HCT116 (cell line): ENCODE measurements around the gene CTSW. TPM values are rescaled to one million over a fixed set of nuclear protein-coding genes. Genes with fewer than 3 reads are reported as not detected.

Experiments used
- ATAC-seq: fragments of 200-7000 bp; cut with Tn5 transposase; 2 replicates; pipeline ENCODE4 v1.9.1; 2020; ENCODE audit warnings: mild to moderate bottlenecking, moderate library complexity
- BruUV-seq: library from RNA; stranded (reverse); fragments of 400-500 nt; replicated peaks from 2 replicates; lab custom pipeline; 2021; lab: Mats Ljungman, UMichigan
- CTCF ChIA-PET: fragments of 300-600 bp; sonication (Branson Sonifier 250); formaldehyde crosslinking; loops from one replicate; lab custom pipeline; 2021; ENCODE audit warnings: antibody characterized with exemption; lab: Charles Lee
- POLR2A ChIA-PET: fragments of 300-600, 350-600 bp; sonication (Branson Sonifier 250); formaldehyde crosslinking; loops from one replicate; lab custom pipeline; 2021; ENCODE audit warnings: antibody characterized with exemption; lab: Charles Lee
- RAD21 ChIA-PET, 2 experiments: fragments of 300-600 bp; sonication (Branson Sonifier 250); formaldehyde crosslinking; loops; one replicate each; lab custom pipeline; 2023; ENCODE audit warnings: low total read pairs in 2 of 2; ENCODE audit not compliant: uncharacterized antibody in 2 of 2, unreplicated experiment in 2 of 2, low non-redundant PET in 1 of 2; lab: Charles Lee
- DNase-seq: peaks from one replicate; pipeline ENCODE4 v3.0.0-alpha.2; 2010; ENCODE audit warnings: low read depth, low spot score
- H2AFZ ChIP-seq: fragments of 200-600 bp; shearing (Covaris generic), sonication (generic); 2 replicates; pipeline ENCODE4 v1.6.1; 2017; ENCODE audit warnings: low read depth, mixed run types, mixed read lengths, antibody characterized with exemption, low read length; ENCODE audit not compliant: poor library complexity, severe bottlenecking
- H3K27ac ChIP-seq: 2 replicates; pipeline ENCODE4 v1.5.1; 2012; ENCODE audit warnings: low read depth, low read length
- H3K27me3 ChIP-seq: fragments of 200-600 bp; sonication (generic); 2 replicates; pipeline ENCODE4 v1.6.1; 2016; ENCODE audit warnings: mixed run types, low read length, mixed read lengths; ENCODE audit not compliant: insufficient read depth
- H3K36me3 ChIP-seq, 2 experiments: fragments of 200-500 bp in 1 of 2; fragments of 200-600 bp in 1 of 2; sonication (Bioruptor generic) in 1 of 2; sonication (generic) in 1 of 2; 2 replicates each; pipeline versions ENCODE4 v1.5.1 to v1.6.1; 2014 to 2016; ENCODE audit warnings: low read length in 2 of 2, inconsistent platforms in 1 of 2, mixed read lengths in 1 of 2, mixed run types in 1 of 2; ENCODE audit not compliant: insufficient read depth in 2 of 2, control insufficient read depth in 1 of 2
- H3K4me1 ChIP-seq, 2 experiments: fragments of 200-600 bp in 1 of 2; sonication (generic) in 1 of 2; 2 replicates each; pipeline versions ENCODE4 v1.5.1 to v1.6.1; 2012 to 2017; ENCODE audit warnings: low read length in 2 of 2, inconsistent platforms in 1 of 2, mild to moderate bottlenecking in 1 of 2, mixed read lengths in 1 of 2, mixed run types in 1 of 2, moderate library complexity in 1 of 2; ENCODE audit not compliant: insufficient read depth in 2 of 2, control insufficient read depth in 1 of 2
- H3K4me2 ChIP-seq: fragments of 200-600 bp; sonication (generic); 2 replicates; pipeline ENCODE4 v1.6.1; 2017; ENCODE audit warnings: mixed run types, low read length, mixed read lengths
- H3K4me3 ChIP-seq, 2 experiments: fragments of 200-600 bp in 1 of 2; sonication (generic) in 1 of 2; replicated peaks in 1 of 2; 2 replicates each; pipeline ENCODE4 v1.5.1; 2011 to 2016; ENCODE audit warnings: low read length in 2 of 2, control low read depth in 1 of 2, low read depth in 1 of 2, mild to moderate bottlenecking in 1 of 2, mixed read lengths in 1 of 2, mixed run types in 1 of 2
- H3K79me2 ChIP-seq: fragments of 200-600 bp; sonication (generic); 2 replicates; pipeline ENCODE4 v1.6.1; 2017; ENCODE audit warnings: mild to moderate bottlenecking, mixed run types, low read length, moderate library complexity, mixed read lengths; ENCODE audit not compliant: insufficient read depth
- H3K9ac ChIP-seq: fragments of 200-600 bp; sonication (generic); 2 replicates; pipeline ENCODE4 v1.6.1; 2016; ENCODE audit warnings: low read length, mixed read lengths
- H3K9me2 ChIP-seq: fragments of 200-600 bp; sonication (generic), shearing (Covaris generic); 2 replicates; pipeline ENCODE4 v1.6.1; 2017; ENCODE audit warnings: mixed run types, mild to moderate bottlenecking, moderate library complexity; ENCODE audit not compliant: insufficient read depth
- H3K9me3 ChIP-seq, 2 experiments: fragments of 200-500 bp in 1 of 2; fragments of 200-600 bp in 1 of 2; sonication (Bioruptor generic) in 1 of 2; sonication (generic) in 1 of 2; 2 replicates each; pipeline ENCODE4 v1.6.1; 2014 to 2017; ENCODE audit warnings: low read length in 2 of 2, mixed read lengths in 2 of 2, inconsistent platforms in 1 of 2, low read depth in 1 of 2, mild to moderate bottlenecking in 1 of 2, mixed run types in 1 of 2, moderate library complexity in 1 of 2; ENCODE audit not compliant: control insufficient read depth in 1 of 2, insufficient read depth in 1 of 2
- H4K20me1 ChIP-seq: fragments of 200-600 bp; sonication (generic), shearing (Covaris generic); 2 replicates; pipeline ENCODE4 v1.6.1; 2017; ENCODE audit warnings: mixed run types, mild to moderate bottlenecking, moderate library complexity; ENCODE audit not compliant: insufficient read depth
- CBX3 ChIP-seq: IDR thresholded peaks from 2 replicates; pipeline ENCODE4 v1.6.1; 2012; ENCODE audit warnings: low read depth
- POLR2A ChIP-seq: IDR thresholded peaks from 2 replicates; pipeline ENCODE4 v1.7.0; 2011; ENCODE audit warnings: borderline replicate concordance; ENCODE audit not compliant: insufficient read depth, insufficient read length; ENCODE audit errors: extremely low read depth
- POLR2AphosphoS5 ChIP-seq: IDR thresholded peaks from 2 replicates; pipeline ENCODE4 v1.6.1; 2011; ENCODE audit warnings: mild to moderate bottlenecking, low read depth, low read length, moderate library complexity
- SP1 ChIP-seq: IDR thresholded peaks from 2 replicates; pipeline ENCODE4 v1.6.1; 2012; ENCODE audit warnings: low read depth
- SRF ChIP-seq: IDR thresholded peaks from 2 replicates; pipeline ENCODE4 v1.6.1; 2012; ENCODE audit warnings: low read depth
- TCF7L2 ChIP-seq: IDR thresholded peaks from 2 replicates; pipeline ENCODE4 v1.7.0; 2011; ENCODE audit warnings: borderline replicate concordance, inconsistent platforms; ENCODE audit not compliant: insufficient read depth, insufficient read length; ENCODE audit errors: extremely low read depth
- YY1 ChIP-seq: IDR thresholded peaks from 2 replicates; pipeline ENCODE4 v1.6.1; 2011; ENCODE audit warnings: low read length, low read depth, moderate library complexity, mild to moderate bottlenecking; ENCODE audit not compliant: insufficient replicate concordance; ENCODE audit errors: extremely low read depth
- ZFX ChIP-seq: fragments of 450-650 bp; IDR thresholded peaks from 2 replicates; pipeline ENCODE4 v1.6.1; 2017
- intact Hi-C: fragments of 100-400 bp; cut with micrococcal nuclease; formaldehyde crosslinking; loops from 2 replicates; pipeline ENCODE4 v1.10.0; 2022
- total RNA-seq: library from RNA; stranded (reverse); gene quantifications from one replicate; pipeline ENCODE4 v1.2.1, GENCODE V29; 2021; ENCODE audit not compliant: unreplicated experiment
- TF ChIP-seq, protein P1 (sequence below): IDR thresholded peaks from 2 replicates; pipeline ENCODE4 v1.6.1; 2012
- TF ChIP-seq, protein P2 (sequence below): IDR thresholded peaks from 2 replicates; pipeline ENCODE4 v1.6.1; 2011; ENCODE audit warnings: mild to moderate bottlenecking, low read length, moderate library complexity; ENCODE audit not compliant: insufficient replicate concordance; ENCODE audit errors: extremely low read depth

CTSW gene
- total RNA-seq, 1 experiment from 2014 or later: not detected

DNA sequence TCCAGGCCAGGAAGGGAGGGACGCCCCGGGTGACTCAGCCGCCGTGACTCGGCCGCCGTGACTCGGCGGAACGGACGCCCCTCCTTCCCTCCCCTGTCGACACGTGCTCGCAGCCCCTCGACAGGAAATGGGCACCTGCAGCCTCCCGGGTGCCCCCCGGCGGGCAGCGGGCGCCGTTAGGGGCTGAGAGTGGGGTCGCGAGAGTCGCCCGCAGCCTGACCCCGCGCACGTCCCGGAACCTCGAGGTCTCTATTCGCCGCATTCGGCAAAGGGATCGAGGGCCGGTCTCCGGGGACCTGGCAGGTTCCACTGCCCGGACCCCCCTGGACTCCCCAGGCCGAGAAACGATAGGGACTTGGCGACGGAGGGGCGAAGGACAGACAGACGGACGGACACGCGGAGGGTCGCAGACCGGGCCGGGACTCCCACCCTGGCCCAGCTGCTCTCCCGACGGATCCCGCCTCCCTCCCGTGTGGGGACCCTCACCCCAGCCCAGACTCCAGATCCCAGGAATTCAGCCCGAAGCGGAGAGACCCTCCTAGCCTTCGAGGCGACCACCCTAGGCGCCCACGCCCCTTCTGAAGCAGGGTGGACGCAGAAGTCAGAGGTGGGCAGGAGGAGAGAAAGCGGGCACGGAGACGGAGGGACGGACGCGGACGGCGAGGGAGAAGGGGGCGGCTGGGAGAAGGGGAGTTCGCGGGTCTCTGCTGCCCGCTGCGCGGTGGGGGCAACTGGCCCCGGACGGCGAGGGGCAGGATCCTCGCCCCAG lies 19.9 kb downstream of the CTSW start:
- peaks cover 7 to 40% of the 10 kb centered on the region in 2 experiments; a peak in 3 of 4 replicates for H3K36me3 ChIP-seq
- no peaks in the 10 kb centered on the region for H3K27me3 ChIP-seq
- ATAC-seq (peak; percentile 4), DNase-seq (no peak)
- H4K20me1 ChIP-seq: peaks cover 25% of the 10 kb centered on the region; the same call in 1 of the 2 replicates
- TF ChIP-seq SRF (no peak), ZFX (peak; percentile 7; the same call in 1 of the 2 replicates)
- no peak overlapping the region for H2AFZ ChIP-seq
- H3K4me3 ChIP-seq: peak overlapping the region; percentile 90 to 98
- no peaks in the 10 kb centered on the region for H3K9me3 ChIP-seq
- ChIA-PET POLR2A (interaction anchor here (1.3 to 10.9 kb wide), 5 partner anchors 9 to 18 kb away, joined by 5 to 124 read pairs (median 30); partner anchors contain the start of genes CCDC85B and FIBP), RAD21 (no interaction called here), CTCF (interaction anchor here (1.2 to 1.6 kb wide), 2 partner anchors 8 to 40 kb away, joined by 4 to 5 read pairs; no protein-coding TSS in a partner anchor)
- peak overlapping the region; percentile 99 for H3K9ac ChIP-seq
- peak overlapping the region; percentile 99 for H3K27ac ChIP-seq
- H3K4me1 ChIP-seq: peaks cover 51 to 80% of the 10 kb centered on the region in 2 experiments
- no peaks in the 10 kb centered on the region for H3K9me2 ChIP-seq
- H3K4me2 ChIP-seq: peak overlapping the region; percentile 71
- peaks cover 64% of the 10 kb centered on the region for H3K79me2 ChIP-seq
- intact Hi-C loops: loop anchor here (1.0 kb wide), 1 partner anchor 17 kb away; no protein-coding TSS in a partner anchor
- no TSS peak for BruUV-seq

DNA sequence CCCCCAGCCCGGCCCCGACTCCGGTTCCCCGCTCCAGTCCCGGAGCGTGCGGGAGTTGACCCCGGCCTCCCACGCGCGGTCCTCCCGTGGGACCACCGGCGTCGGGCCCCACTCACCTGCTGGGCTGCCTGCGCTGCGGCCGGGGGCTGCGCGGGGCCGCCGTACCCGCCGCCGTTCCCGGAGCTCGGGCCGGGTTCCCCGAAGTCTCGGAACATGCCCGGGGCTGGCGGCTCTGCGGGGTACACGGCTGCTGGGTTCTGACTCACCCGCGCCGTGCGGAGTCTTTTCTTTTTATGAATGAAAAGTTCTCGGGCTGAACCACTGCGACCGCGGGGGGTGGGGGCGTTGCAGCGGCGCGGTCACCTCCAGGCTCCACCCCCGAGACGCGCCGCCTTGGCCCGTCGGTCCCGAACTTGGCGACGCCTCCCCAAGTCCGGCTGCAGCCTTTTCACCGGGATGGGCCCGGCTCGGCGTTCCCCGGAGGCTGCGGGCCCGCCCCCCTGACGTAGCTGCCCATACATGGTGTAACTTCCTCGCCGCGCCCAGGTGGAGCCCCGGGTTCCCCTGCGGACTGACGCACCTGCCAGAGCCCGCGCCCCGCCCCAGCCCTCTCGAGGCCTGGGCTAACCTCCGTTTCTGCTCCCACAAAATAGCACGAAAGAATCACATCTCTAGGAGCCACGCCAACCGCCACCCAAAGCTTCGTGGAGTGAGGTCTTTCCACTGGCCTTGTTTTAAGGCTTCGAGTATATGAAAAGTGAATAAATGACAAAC lies 20.7 kb downstream of the CTSW start, which contains the start of gene FOSL1:
Gene FOSL1, minus strand, starts transcription at position 264 of the 774 bp plus-strand sequence. Its CDS starts 49 bp downstream, at position 215.
- no peak within 1 kb of the TSS for H2AFZ ChIP-seq
- H3K79me2 ChIP-seq: peaks cover 57% of the 10 kb centered on the region
- H4K20me1 ChIP-seq: peaks cover 23% of the 10 kb centered on the region; the same call in 1 of the 2 replicates
- peak; percentile 97 for DNase-seq
- ChIA-PET CTCF (interaction anchor here (0.9 to 1.2 kb wide), 4 partner anchors 9 to 16 kb away, joined by 5 to 6 read pairs (median 6); partner anchors contain the start of genes CCDC85B and FIBP), POLR2A (interaction anchor here (1.2 to 10.9 kb wide), 5 partner anchors 10 to 41 kb away, joined by 6 to 124 read pairs (median 30); partner anchors contain the start of genes CCDC85B, FIBP and MUS81), RAD21 (no interaction called here)
- BruUV-seq: no TSS peak
- peaks cover 6 to 38% of the 10 kb centered on the region in 2 experiments; a peak in 3 of 4 replicates for H3K36me3 ChIP-seq
- TF ChIP-seq, protein P1, sequence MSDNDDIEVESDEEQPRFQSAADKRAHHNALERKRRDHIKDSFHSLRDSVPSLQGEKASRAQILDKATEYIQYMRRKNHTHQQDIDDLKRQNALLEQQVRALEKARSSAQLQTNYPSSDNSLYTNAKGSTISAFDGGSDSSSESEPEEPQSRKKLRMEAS: no peak
- TF ChIP-seq, protein P2, sequence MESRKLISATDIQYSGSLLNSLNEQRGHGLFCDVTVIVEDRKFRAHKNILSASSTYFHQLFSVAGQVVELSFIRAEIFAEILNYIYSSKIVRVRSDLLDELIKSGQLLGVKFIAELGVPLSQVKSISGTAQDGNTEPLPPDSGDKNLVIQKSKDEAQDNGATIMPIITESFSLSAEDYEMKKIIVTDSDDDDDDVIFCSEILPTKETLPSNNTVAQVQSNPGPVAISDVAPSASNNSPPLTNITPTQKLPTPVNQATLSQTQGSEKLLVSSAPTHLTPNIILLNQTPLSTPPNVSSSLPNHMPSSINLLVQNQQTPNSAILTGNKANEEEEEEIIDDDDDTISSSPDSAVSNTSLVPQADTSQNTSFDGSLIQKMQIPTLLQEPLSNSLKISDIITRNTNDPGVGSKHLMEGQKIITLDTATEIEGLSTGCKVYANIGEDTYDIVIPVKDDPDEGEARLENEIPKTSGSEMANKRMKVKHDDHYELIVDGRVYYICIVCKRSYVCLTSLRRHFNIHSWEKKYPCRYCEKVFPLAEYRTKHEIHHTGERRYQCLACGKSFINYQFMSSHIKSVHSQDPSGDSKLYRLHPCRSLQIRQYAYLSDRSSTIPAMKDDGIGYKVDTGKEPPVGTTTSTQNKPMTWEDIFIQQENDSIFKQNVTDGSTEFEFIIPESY: peak; percentile 36
- TF ChIP-seq TCF7L2 (peak; percentile 50), POLR2AphosphoS5 (peak; percentile 99), SP1 (no peak), ZFX (peak; percentile 39; the same call in 1 of the 2 replicates), CBX3 (no peak), POLR2A (peak; percentile 97), YY1 (peak; percentile 4)
- peak within 1 kb of the TSS; percentile 71 for H3K4me2 ChIP-seq
- ATAC-seq: peak; percentile 79
- H3K9me2 ChIP-seq: no peaks in the 10 kb centered on the region
- intact Hi-C loops: loop anchor here (1.0 kb wide), 1 partner anchor 16 kb away; no protein-coding TSS in a partner anchor
- no peaks in the 10 kb centered on the region for H3K27me3 ChIP-seq
- peak within 1 kb of the TSS; percentile 90 to 98 for H3K4me3 ChIP-seq
- H3K4me1 ChIP-seq: peaks cover 51 to 85% of the 10 kb centered on the region in 2 experiments
- no peaks in the 10 kb centered on the region for H3K9me3 ChIP-seq
- peak within 1 kb of the TSS; percentile 99 for H3K9ac ChIP-seq
- peak within 1 kb of the TSS; percentile 99 for H3K27ac ChIP-seq
